ENCODE data around the gene RCL1. TPM values are rescaled to one million over a fixed set of nuclear protein-coding genes. Genes with fewer than 3 reads are reported as not detected.
A peak's percentile ranks its signal among the peaks of the same experiment; 100 is the strongest.

Gene RCL1
- polyA plus RNA-seq, 1 donor (not counting 4 experiments of a cell fraction or from before 2014, with no cell fraction given): 16.6 TPM

- Histone ChIP-seq H3K27me3 (ENCODE audit: control insufficient read depth, extremely low read depth, insufficient read depth, low read length) (no peaks in the 10 kb centered on the region), H3K9me1 (ENCODE audit: control insufficient read depth, extremely low read depth, insufficient read depth, low read length) (no peaks in the 10 kb centered on the region), H3K27ac (ENCODE audit: control insufficient read depth, insufficient read depth, low read length) (no peak overlapping the region), H3K9ac (ENCODE audit: control insufficient read depth, extremely low read depth, insufficient read depth, low read length) (no peak overlapping the region), H4K20me1 (ENCODE audit: control insufficient read depth, extremely low read depth, insufficient read depth, low read length) (no peaks in the 10 kb centered on the region), H3K79me2 (ENCODE audit: control insufficient read depth, insufficient read depth, low read length) (no peaks in the 10 kb centered on the region), H2AFZ (ENCODE audit: control insufficient read depth, low read length) (no peak overlapping the region), H3K36me3 (ENCODE audit: control insufficient read depth in 2 of 2, extremely low read depth in 1 of 2, insufficient read depth in 2 of 2, low read length in 2 of 2) (peaks cover 0 to 2% of the 10 kb centered on the region in 2 experiments), H3K4me2 (ENCODE audit: control insufficient read depth, extremely low read depth, insufficient read depth, low read depth, low read length) (no peak overlapping the region), H3K9me3 (ENCODE audit: control insufficient read depth, low read depth, low read length) (no peaks in the 10 kb centered on the region), H3K4me3 (ENCODE audit: control insufficient read depth in 2 of 3, extremely low read depth in 1 of 3, insufficient read depth in 2 of 3, low read depth in 1 of 3, low read length in 3 of 3) (no peak overlapping the region), H3K4me1 (ENCODE audit: control insufficient read depth, extremely low read depth, insufficient read depth, low read length) (peaks cover 29% of the 10 kb centered on the region)
- DNase-seq (ENCODE audit: low read depth, low spot score): no peak
- TF ChIP-seq CTCF (optimal IDR thresholded peaks at IDR 0.05 in 1 of 3, IDR thresholded peaks at IDR 0.05 in 1 of 3, conservative IDR thresholded peaks at IDR 0.05 in 1 of 3; ENCODE audit: extremely low read depth in 1 of 3, insufficient read depth in 2 of 3, low read length in 3 of 3): no peak
- no peak for TF ChIP-seq EZH2 (IDR thresholded peaks at IDR 0.05; ENCODE audit: low read length)
- FAIRE-seq: no peak
- dilution Hi-C loops (cut with MboI; ENCODE audit: extremely low pct_ligation_motif_present, low sequenced_read_pairs): no loop called here
Measured at GRCh38 chr9:4864698-4865097, 72.0 kb downstream of the RCL1 start.

GRCh38 chr9:4865681-4866080, 72.9 kb downstream of the RCL1 start:
- Histone ChIP-seq H3K4me3 (ENCODE audit: control insufficient read depth in 2 of 3, extremely low read depth in 1 of 3, insufficient read depth in 2 of 3, low read depth in 1 of 3, low read length in 3 of 3) (no peak overlapping the region), H3K27me3 (ENCODE audit: control insufficient read depth, extremely low read depth, insufficient read depth, low read length) (no peaks in the 10 kb centered on the region), H3K79me2 (ENCODE audit: control insufficient read depth, insufficient read depth, low read length) (no peaks in the 10 kb centered on the region), H3K9ac (ENCODE audit: control insufficient read depth, extremely low read depth, insufficient read depth, low read length) (no peak overlapping the region), H3K36me3 (ENCODE audit: control insufficient read depth in 2 of 2, extremely low read depth in 1 of 2, insufficient read depth in 2 of 2, low read length in 2 of 2) (no peaks in the 10 kb centered on the region), H3K4me1 (ENCODE audit: control insufficient read depth, extremely low read depth, insufficient read depth, low read length) (peaks cover 29% of the 10 kb centered on the region), H3K9me3 (ENCODE audit: control insufficient read depth, low read depth, low read length) (no peaks in the 10 kb centered on the region), H3K4me2 (ENCODE audit: control insufficient read depth, extremely low read depth, insufficient read depth, low read depth, low read length) (peak overlapping the region; percentile 46), H3K9me1 (ENCODE audit: control insufficient read depth, extremely low read depth, insufficient read depth, low read length) (no peaks in the 10 kb centered on the region), H4K20me1 (ENCODE audit: control insufficient read depth, extremely low read depth, insufficient read depth, low read length) (no peaks in the 10 kb centered on the region), H3K27ac (ENCODE audit: control insufficient read depth, insufficient read depth, low read length) (no peak overlapping the region), H2AFZ (ENCODE audit: control insufficient read depth, low read length) (peak overlapping the region; percentile 46)
- TF ChIP-seq CTCF (optimal IDR thresholded peaks at IDR 0.05 in 1 of 3, IDR thresholded peaks at IDR 0.05 in 1 of 3, conservative IDR thresholded peaks at IDR 0.05 in 1 of 3; ENCODE audit: extremely low read depth in 1 of 3, insufficient read depth in 2 of 3, low read length in 3 of 3) (no peak), EZH2 (IDR thresholded peaks at IDR 0.05; ENCODE audit: low read length) (no peak)
- FAIRE-seq: no peak
- dilution Hi-C loops (cut with MboI; ENCODE audit: extremely low pct_ligation_motif_present, low sequenced_read_pairs): no loop called here
- no peak for DNase-seq (ENCODE audit: low read depth, low spot score)
